ENCODE measurements around the gene MPPED1. TPM values are rescaled to one million over a fixed set of nuclear protein-coding genes. Genes with fewer than 3 reads are reported as not detected.

The MPPED1 gene
- total RNA-seq, 2 donors from 2014 or later = not detected

DNA sequence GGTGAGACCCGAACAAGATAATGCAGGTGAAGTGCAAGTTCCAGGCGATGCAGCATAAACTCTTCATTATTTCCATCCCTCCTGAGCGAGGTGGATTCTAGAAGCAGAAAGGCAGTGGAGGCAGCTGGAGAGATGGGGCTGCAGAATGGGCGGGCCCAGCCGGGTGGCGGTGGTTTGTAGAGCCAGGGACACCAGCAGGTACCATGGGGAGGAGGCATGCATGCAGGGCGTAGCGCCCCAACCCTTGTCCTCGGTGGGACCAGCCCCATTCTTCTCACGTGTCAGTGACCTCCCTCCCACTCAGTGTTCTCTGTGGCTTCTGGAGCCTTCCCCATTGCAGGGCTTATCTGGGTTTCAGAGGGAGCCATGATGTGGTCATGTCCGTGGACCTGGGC is 38.0 kb downstream of the MPPED1 start:
- H3K27ac ChIP-seq = no peak overlapping the region
- no peaks in the 10 kb centered on the region for H3K27me3 ChIP-seq
- H3K9me3 ChIP-seq = no peaks in the 10 kb centered on the region
- 74 to 76% methylated on average over 7 to 11 of the region's 11 CpGs for WGBS, 2 donors
- no peaks in the 10 kb centered on the region for H3K4me1 ChIP-seq
- TF ChIP-seq, protein P1, sequence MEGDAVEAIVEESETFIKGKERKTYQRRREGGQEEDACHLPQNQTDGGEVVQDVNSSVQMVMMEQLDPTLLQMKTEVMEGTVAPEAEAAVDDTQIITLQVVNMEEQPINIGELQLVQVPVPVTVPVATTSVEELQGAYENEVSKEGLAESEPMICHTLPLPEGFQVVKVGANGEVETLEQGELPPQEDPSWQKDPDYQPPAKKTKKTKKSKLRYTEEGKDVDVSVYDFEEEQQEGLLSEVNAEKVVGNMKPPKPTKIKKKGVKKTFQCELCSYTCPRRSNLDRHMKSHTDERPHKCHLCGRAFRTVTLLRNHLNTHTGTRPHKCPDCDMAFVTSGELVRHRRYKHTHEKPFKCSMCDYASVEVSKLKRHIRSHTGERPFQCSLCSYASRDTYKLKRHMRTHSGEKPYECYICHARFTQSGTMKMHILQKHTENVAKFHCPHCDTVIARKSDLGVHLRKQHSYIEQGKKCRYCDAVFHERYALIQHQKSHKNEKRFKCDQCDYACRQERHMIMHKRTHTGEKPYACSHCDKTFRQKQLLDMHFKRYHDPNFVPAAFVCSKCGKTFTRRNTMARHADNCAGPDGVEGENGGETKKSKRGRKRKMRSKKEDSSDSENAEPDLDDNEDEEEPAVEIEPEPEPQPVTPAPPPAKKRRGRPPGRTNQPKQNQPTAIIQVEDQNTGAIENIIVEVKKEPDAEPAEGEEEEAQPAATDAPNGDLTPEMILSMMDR (IDR thresholded peaks at IDR 0.05) = no peak
- no peak for TF ChIP-seq POLR2A (IDR thresholded peaks at IDR 0.05)
- intact Hi-C loops (cut with DNase I) = no loop called here
- DNase-seq (no peak), ATAC-seq (no peak)
- no peak overlapping the region for H3K4me3 ChIP-seq
- no peaks in the 10 kb centered on the region for H3K36me3 ChIP-seq (replicated peaks in 1 of 2; ENCODE audit: insufficient read depth in 1 of 2, low read depth in 2 of 2)

DNA sequence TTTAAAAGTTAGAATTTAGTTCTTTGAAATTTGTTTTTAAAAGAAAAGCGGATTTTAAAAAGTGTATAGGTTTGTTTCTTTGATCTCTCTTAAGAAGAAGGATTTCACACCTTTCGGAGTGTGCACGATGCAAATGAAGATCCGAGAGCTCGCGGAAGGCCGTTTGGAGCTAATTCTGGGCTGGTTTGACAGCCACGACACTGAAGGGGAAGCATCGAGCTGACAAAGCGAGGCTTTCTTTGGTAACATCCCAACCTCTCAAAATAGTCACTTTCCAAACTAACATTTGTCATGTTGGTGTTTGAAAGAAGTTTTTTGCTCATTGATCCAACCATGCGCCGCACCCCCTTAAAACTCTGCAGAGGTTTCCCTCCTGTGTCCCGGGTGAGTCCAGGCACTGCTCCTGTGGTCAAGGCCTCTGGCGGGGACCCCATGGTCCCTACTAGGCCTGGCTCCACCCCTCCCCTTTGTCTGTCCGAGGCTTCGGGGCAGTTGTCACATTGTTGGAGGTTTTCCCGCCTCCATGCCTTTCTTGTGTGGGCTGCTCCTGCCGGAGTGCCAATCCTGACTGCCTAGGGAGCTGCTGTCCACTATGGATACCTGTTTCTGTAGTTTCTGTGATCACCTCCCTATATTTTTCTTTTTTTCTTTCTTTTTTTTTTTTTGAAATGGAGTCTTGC is 39.7 kb downstream of the MPPED1 start:
- 58 to 59% methylated on average over 18 of the region's 18 CpGs for WGBS, 2 donors
- no peaks in the 10 kb centered on the region for H3K9me3 ChIP-seq
- no peak overlapping the region for H3K27ac ChIP-seq
- ATAC-seq (no peak), DNase-seq (no peak)
- intact Hi-C loops (cut with DNase I) = no loop called here
- H3K36me3 ChIP-seq (replicated peaks in 1 of 2; ENCODE audit: insufficient read depth in 1 of 2, low read depth in 2 of 2) = no peaks in the 10 kb centered on the region
- TF ChIP-seq POLR2A (IDR thresholded peaks at IDR 0.05) = no peak
- TF ChIP-seq, protein P1 (IDR thresholded peaks at IDR 0.05) = no peak
- no peaks in the 10 kb centered on the region for H3K27me3 ChIP-seq
- H3K4me1 ChIP-seq = no peaks in the 10 kb centered on the region
- H3K4me3 ChIP-seq = no peak overlapping the region

DNA sequence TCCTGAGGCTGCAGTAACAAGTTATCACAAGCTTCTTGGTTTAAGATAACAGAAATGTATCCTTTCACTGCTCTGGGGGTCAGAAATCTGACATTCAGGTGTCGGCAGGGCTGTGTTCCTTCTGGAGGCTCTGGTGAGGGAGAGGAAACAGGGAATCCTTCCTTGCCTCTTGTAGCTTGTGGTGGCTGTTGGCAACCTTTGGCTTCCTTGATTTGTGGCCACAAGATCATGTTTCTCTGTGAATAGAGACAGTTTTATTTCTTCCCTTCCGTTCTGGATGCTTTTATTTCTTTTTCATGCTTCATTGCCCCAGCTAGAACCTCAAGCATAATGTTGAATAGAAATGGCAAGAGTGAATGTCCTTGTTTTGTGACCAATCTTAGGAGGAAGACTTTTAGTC is 44.0 kb downstream of the MPPED1 start:
- no peak for TF ChIP-seq POLR2A (IDR thresholded peaks at IDR 0.05)
- TF ChIP-seq, protein P1 (IDR thresholded peaks at IDR 0.05) = no peak
- no peaks in the 10 kb centered on the region for H3K9me3 ChIP-seq
- no peaks in the 10 kb centered on the region for H3K36me3 ChIP-seq (replicated peaks in 1 of 2; ENCODE audit: insufficient read depth in 1 of 2, low read depth in 2 of 2)
- ATAC-seq (no peak), DNase-seq (no peak)
- WGBS, 2 donors = 27 to 31% methylated on average over 2 of the region's 2 CpGs
- H3K4me1 ChIP-seq = no peaks in the 10 kb centered on the region
- no peaks in the 10 kb centered on the region for H3K27me3 ChIP-seq
- intact Hi-C loops (cut with DNase I) = no loop called here
- H3K27ac ChIP-seq = no peak overlapping the region
- no peak overlapping the region for H3K4me3 ChIP-seq

DNA sequence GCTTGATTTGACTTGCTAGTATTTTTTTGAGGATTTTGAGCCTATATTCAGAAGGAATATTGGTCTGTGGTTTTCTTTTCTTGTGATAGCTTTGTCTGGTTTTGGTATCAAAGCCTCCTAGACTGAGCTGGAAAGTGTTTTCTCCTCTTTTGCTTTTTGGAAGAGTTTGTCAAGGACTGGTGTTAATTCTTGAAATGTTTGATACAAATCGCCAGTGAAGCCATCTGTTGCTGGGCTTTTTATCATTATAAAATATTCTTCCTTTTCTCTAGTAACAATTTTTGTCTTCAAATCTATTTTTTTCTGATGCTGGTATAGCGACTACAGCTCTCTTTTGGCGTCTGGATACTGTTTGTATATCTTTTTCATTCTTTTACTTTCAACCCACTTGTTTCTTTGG is 45.2 kb downstream of the MPPED1 start:
- TF ChIP-seq POLR2A (IDR thresholded peaks at IDR 0.05) = no peak
- TF ChIP-seq, protein P1 (IDR thresholded peaks at IDR 0.05) = no peak
- no peaks in the 10 kb centered on the region for H3K27me3 ChIP-seq
- no peaks in the 10 kb centered on the region for H3K4me1 ChIP-seq
- intact Hi-C loops (cut with DNase I) = no loop called here
- no peak overlapping the region for H3K27ac ChIP-seq
- H3K9me3 ChIP-seq = no peaks in the 10 kb centered on the region
- no peak overlapping the region for H3K4me3 ChIP-seq
- no peaks in the 10 kb centered on the region for H3K36me3 ChIP-seq (replicated peaks in 1 of 2; ENCODE audit: insufficient read depth in 1 of 2, low read depth in 2 of 2)
- DNase-seq (no peak), ATAC-seq (no peak)
- 59 to 60% methylated on average over 3 of the region's 3 CpGs for whole genome bisulfite sequencing, 2 donors

DNA sequence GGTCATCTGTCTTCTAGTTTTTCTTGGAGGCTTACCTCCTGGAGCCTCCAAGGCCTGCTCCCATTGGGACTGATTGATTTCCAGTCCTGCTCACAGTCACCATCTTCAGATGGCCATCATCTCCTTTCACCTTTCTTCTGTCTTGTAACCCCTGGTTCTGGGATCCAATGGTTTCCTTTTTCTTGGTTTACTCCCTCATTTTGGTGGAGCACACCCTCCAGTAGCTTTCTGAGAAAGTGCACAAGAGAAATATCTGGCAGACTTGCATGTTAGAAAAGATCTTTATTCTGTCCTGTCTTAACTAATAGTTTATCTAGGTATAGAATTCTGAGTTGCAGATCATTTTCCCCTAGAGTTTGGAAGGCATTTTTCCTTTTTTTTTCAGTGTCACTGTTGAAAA is 50.9 kb downstream of the MPPED1 start:
- ATAC-seq = no peak
- intact Hi-C loops (cut with DNase I) = no loop called here

More for the DNA sequence above, 50.9 kb downstream of the MPPED1 start:
- no peak for DNase-seq
- Histone ChIP-seq H3K36me3 (replicated peaks in 1 of 2; ENCODE audit: insufficient read depth in 1 of 2, low read depth in 2 of 2) (no peaks in the 10 kb centered on the region), H3K4me3 (no peak overlapping the region), H3K27me3 (no peaks in the 10 kb centered on the region), H3K27ac (no peak overlapping the region), H3K4me1 (no peaks in the 10 kb centered on the region), H3K9me3 (no peaks in the 10 kb centered on the region)
- TF ChIP-seq, protein P1 (IDR thresholded peaks at IDR 0.05) = no peak
- no peak for TF ChIP-seq POLR2A (IDR thresholded peaks at IDR 0.05)

All from body of pancreas (tissue), 4 donors.